ENCODE data around the gene TDO2. TPM values are rescaled to one million over a fixed set of nuclear protein-coding genes. Genes with fewer than 3 reads are reported as not detected.
"Not testable (repeated sequence)": the region's sequence is repeated elsewhere in the genome, so short reads cannot be mapped to it uniquely, and the experiment has no call there.

Gene TDO2
- total and polyA plus RNA-seq, 12 donors = 0.03 to 0.14 TPM; not detected in 10

- WGBS, 2 donors = 95 to 100% methylated on average over 3 of the region's 3 CpGs
- ATAC-seq = no peak
- Histone ChIP-seq H3K27ac (no peak overlapping the region), H3K4me3 (no peak overlapping the region), H3K4me1 (no peaks in the 10 kb centered on the region), H3K36me3 (peaks cover 0 to 56% (median 16%) of the 10 kb centered on the region in 9 donors), H3K9me3 (peaks cover 0 to 3% (median 0%) of the 10 kb centered on the region in 11 donors), H3K27me3 (no peaks in the 10 kb centered on the region)
- TF ChIP-seq, protein P1, sequence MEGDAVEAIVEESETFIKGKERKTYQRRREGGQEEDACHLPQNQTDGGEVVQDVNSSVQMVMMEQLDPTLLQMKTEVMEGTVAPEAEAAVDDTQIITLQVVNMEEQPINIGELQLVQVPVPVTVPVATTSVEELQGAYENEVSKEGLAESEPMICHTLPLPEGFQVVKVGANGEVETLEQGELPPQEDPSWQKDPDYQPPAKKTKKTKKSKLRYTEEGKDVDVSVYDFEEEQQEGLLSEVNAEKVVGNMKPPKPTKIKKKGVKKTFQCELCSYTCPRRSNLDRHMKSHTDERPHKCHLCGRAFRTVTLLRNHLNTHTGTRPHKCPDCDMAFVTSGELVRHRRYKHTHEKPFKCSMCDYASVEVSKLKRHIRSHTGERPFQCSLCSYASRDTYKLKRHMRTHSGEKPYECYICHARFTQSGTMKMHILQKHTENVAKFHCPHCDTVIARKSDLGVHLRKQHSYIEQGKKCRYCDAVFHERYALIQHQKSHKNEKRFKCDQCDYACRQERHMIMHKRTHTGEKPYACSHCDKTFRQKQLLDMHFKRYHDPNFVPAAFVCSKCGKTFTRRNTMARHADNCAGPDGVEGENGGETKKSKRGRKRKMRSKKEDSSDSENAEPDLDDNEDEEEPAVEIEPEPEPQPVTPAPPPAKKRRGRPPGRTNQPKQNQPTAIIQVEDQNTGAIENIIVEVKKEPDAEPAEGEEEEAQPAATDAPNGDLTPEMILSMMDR (IDR thresholded peaks at IDR 0.05) = no peak
- no peak for DNase-seq
- intact Hi-C loops (cut with DNase I) = no loop called here
These were observed 26.3 kb downstream of the TDO2 start for GRCh38 chr4:155929833-155930232.

DNA sequence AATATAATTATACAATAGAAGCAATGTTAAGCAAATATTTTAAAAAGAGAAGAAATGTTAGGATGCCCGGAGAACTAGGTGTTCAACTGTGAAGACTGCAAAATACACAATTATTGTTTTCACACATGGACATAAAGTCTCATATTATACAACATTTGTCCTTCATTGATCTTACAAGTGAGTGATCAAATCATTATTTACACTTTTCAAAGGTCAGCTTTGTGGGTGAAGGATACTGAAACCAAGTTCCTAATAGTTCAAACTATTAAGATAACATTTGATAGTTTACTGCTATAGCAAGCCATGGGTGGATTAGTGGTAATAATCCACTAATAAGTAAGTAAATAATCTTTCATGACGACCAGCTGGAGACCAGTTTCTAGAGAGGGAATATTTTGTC is 26.8 kb downstream of the TDO2 start:
- no peak overlapping the region for H3K4me3 ChIP-seq
- no peaks in the 10 kb centered on the region for H3K27me3 ChIP-seq
- TF ChIP-seq, protein P1 (IDR thresholded peaks at IDR 0.05) = no peak
- intact Hi-C loops (cut with DNase I) = no loop called here
- H3K4me1 ChIP-seq = no peaks in the 10 kb centered on the region
- peaks cover 0 to 53% (median 16%) of the 10 kb centered on the region in 9 donors for H3K36me3 ChIP-seq
- no peak overlapping the region for H3K27ac ChIP-seq
- H3K9me3 ChIP-seq = peaks cover 0 to 3% (median 0%) of the 10 kb centered on the region in 11 donors
- 85 to 89% methylated on average over 2 of the region's 2 CpGs for WGBS, 2 donors
- ATAC-seq (no peak), DNase-seq (no peak)

DNA sequence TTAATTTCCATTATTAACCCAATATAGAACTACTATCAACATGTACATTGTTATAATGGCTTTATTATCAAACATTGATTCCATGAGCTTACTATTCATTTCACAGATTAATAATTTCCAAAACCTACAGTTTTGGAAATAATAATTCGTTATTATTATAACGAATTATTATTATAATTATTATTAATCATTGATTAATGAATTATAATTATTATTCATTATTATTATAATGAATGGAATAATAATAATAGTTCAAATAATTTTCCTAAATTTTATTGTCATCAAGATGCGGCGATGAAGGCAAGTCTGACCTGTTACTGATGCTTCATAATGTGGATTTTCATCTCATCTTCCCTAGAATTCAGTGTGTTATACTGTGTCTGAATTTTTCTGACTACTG is 28.1 kb downstream of the TDO2 start:
- TF ChIP-seq, protein P1 (IDR thresholded peaks at IDR 0.05) = no peak
- H3K36me3 ChIP-seq = peaks cover 0 to 48% (median 16%) of the 10 kb centered on the region in 9 donors

DNA sequence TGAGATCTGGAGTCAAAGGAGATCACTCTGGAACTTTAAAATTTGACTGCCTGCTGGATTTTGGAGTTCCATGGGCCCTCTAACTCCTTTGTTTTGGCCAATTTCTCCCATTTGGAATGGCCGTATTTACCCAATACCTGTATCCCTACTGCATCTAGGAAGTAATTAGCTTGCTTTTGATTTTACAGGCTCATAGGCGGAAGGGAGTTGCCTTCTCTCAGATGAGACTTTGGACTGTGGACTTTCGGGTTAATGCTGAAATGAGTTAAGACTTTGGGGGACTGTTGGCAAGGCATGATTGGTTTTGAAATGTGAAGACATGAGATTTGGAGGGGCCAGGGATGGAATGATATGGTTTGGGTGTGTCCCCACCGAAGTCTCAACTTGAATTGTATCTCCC is 31.1 kb downstream of the TDO2 start:
- intact Hi-C loops (cut with DNase I); DNase-seq; H3K27me3 ChIP-seq; H3K27ac ChIP-seq; H3K4me1 ChIP-seq; H3K4me3 ChIP-seq; ATAC-seq; H3K9me3 ChIP-seq: not testable (repeated sequence)
- WGBS, 2 donors = 92 to 94% methylated on average over 4 of the region's 4 CpGs
- peaks cover 0 to 55% (median 11%) of the 10 kb centered on the region in 9 donors for H3K36me3 ChIP-seq

More for the DNA sequence above, 28.1 kb downstream of the TDO2 start:
- DNase-seq = no peak
- WGBS, 2 donors = 95 to 97% methylated on average over 4 of the region's 4 CpGs
- Histone ChIP-seq H3K4me3 (no peak overlapping the region), H3K27ac (no peak overlapping the region), H3K4me1 (no peaks in the 10 kb centered on the region), H3K27me3 (no peaks in the 10 kb centered on the region), H3K9me3 (peaks cover 0 to 3% (median 0%) of the 10 kb centered on the region in 11 donors)
- intact Hi-C loops (cut with DNase I) = no loop called here
- ATAC-seq = no peak

- intact Hi-C loops (cut with DNase I) = no loop called here
- TF ChIP-seq, protein P1 (IDR thresholded peaks at IDR 0.05) = no peak
- Histone ChIP-seq H3K4me3 (no peak overlapping the region), H3K9me3 (no peaks in the 10 kb centered on the region), H3K36me3 (peaks cover 0 to 56% (median 11%) of the 10 kb centered on the region in 9 donors), H3K4me1 (no peaks in the 10 kb centered on the region), H3K27me3 (no peaks in the 10 kb centered on the region), H3K27ac (no peak overlapping the region)
- no peak for ATAC-seq
- 81 to 86% methylated on average over 4 of the region's 4 CpGs for WGBS, 2 donors
- DNase-seq = no peak
These were observed 32.0 kb downstream of the TDO2 start for GRCh38 chr4:155935389-155935986.
